HS-27A (cell line): ENCODE results near the gene FBXL3.

Source experiments
- DNase-seq: peaks from one replicate; pipeline ENCODE4 v3.0.0-alpha.2; 2012; ENCODE audit warnings: low read depth, missing footprints

The FBXL3 gene, protein sequence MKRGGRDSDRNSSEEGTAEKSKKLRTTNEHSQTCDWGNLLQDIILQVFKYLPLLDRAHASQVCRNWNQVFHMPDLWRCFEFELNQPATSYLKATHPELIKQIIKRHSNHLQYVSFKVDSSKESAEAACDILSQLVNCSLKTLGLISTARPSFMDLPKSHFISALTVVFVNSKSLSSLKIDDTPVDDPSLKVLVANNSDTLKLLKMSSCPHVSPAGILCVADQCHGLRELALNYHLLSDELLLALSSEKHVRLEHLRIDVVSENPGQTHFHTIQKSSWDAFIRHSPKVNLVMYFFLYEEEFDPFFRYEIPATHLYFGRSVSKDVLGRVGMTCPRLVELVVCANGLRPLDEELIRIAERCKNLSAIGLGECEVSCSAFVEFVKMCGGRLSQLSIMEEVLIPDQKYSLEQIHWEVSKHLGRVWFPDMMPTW

DNA sequence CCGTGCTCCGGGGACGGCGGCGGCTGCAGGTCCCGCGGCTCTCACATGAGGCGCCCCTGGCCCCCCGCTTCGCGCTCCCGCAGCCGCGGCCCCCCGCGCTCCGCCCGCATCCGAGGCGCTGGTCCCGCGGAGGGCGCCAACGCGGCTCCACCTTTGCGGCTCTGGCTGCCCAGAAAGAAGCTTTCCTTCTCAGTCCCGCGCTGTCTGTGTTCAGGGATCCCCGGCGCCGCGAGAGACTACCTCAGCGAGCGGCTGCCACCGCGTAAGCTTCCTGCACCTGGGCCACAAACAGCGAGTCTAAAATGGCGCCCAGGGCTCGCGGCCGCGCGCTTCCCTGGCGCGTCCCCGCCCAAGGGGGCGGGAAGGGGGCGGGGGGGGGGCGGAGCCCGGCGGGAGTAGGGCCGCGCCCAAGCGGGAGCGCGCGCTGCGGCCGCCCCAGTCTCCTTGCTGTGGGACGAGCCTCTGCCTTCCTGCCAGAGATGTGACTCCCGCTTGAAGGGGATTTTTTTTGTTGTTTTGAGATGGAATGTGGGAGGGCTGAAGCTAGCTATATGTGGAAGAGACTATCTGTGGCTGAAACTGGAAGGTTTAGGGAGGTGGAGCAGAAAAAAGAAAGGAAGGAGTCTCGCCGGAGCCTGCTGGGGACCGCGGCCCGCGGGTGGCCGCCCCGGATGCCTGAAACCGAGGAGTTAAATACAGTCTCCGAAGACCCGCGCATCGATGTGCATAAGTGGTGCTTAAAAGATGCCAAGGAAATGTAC, at the start of gene FBXL3:
Gene FBXL3 (minus strand): TSS at position 299 of the 761 bp plus-strand sequence. CDS start 5,299 bp downstream, outside the sequence.
- DNase-seq, result peak; percentile 62

DNA sequence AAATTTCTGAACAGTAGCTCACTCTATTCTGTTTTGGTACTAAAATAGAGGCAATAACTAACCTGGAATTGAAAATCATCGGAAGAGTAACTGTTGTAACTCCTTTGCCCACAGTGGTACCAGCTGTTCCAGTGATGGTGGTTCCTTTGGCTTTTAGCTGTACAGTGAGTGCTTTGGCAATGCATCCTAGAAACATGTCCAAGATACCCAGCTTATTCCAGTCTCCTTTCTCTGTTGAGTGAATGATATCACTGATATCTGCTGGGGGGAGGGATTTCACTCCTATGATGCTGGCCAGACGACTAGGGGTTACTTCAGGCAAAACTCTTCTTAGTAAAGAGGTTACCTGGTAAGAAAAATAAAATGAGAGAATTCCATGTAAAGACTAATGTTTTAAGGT, 40.6 kb upstream of the FBXL3 start:
- DNase-seq, result no peak

DNA sequence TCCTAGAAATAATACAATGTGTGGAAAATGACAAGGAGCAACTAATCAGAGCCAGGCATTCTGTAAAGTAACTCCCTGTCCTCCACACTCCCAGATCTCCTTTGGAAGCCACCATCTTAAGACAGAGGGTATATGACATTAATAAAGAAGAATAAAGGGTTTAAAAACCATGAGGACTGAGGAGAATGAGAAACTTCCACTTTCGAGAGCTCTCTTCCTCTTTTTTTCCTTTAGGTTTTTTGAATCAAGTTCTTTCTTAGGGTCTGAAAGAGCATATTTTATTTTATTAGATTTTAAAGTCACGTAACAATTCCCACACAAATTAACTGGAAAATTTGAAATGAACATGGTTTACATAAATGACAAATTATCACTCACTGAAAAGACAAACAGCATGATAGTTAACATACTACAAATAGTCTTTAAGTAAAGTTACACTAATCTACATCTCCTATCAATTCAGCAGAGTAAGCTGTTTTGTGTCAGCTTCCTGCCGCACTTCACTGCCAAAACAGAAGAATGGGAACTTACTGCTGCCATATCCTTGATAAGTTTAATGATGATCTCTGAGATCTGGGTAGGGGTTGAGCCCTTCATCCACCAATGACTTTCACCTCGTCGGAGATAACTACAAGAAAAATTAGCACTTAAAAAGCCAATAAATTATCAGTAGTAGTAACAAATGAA, 38.6 kb upstream of the FBXL3 start:
- no peak for DNase-seq

DNA sequence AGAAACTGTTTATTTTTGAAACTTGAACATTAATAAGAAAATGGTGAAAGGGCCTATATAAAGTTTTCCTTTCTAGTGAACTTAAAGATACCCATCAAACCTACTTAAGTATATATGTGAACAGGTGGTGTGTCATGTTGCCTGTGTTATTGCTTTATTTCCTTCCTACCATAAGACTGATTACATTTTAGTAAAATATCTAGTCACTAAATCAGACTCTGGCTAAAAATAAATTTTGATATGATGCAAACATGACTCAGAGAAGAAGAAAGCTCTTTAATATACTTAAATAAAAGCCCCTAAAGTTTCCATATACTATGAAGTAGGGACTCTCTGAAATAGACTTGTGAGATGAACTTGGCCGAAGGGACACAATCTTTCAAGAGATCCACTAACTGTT, 35.1 kb upstream of the FBXL3 start:
- no peak for DNase-seq

DNA sequence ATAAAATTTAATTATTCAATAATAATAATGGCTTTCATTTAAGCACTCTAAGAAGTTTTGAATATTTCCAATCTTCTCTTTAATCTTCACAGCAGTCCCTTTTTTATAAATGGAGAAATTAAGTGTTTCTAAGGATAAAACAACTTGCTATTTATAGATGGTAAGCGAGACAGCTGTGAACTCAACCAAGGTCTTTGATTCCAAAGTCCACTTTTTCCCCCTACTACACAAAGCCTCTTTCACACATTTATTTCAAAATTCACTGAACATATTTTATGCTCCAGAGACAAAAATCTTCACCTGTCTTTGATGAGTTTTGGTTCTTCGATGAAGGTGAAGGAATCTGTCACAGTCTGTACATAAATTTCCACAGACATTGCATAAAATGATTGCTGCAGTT, 34.4 kb upstream of the FBXL3 start:
- no peak for DNase-seq

DNA sequence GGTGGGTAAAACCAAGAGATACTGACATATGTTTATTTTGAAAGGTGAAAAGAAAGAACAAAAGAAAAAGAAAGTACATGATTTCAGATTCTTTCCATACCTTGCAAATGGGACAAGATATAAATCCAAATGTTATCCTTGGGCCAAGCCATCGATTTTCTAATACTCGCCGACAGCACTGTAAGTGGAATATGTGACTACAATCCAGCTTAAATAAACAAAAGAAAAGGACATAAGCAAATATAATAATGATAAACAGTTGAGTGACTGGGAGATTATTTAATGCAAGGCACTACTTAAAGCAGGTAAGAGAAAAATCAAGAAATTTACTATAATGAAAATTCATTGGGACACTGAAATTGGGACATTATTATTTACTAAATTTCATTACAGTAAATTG, 29.9 kb upstream of the FBXL3 start:
- no peak for DNase-seq

DNA sequence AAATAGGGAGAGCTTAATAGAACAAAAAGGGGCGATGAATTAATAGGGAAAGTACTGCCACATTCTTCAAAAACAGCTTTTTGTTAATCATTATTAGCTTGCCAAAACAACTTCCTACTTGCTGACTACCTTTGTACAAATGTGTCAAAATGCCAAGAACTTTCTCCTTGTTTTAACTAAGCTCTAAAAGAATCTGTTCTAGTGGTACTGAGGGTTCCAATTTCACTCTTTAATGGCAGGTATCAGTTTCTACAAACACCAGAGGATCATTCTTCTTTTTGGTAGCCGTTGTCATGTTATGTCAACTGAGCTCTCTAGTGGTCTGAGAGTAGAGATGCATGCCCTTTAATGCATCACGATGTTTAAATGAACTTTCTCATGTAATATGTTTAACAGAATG, 29.4 kb upstream of the FBXL3 start:
- no peak for DNase-seq

DNA sequence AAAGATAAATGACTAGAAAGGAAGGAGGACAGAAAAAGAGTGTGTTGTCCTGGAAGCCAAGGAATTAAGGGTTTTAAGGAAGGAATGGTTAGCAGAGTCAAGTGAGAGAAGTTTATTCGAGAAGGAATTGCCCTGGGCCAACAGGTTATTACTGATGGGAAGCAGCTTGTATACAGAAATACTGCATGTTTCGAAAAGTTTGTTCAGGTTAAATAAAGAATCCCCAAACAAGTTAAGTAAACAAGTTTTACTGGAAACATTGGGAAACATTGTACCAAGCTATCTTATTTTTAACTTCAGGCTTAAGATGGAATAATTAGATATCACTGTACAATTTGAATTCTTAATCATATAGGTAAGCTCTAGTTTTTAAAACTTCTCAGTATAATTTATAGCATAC, 28.2 kb upstream of the FBXL3 start:
- no peak for DNase-seq

DNA sequence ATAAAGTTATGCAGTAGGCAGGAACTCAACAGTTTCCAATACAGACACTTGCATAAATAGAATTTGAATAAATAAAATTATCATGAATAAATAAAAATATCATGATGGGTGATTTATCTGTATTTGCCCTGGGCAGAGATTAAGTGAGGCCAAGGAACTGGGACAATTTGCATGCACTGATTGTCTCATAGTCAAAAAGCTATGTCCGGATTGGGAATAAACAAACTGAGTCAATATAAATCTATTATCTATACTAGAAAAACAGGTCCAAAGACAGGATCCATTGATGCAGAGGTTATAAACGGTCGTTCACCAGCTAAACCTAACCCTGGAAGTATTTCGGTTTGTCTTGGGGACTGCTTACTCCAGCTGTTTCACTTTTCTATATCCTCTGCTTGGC, 26.2 kb upstream of the FBXL3 start:
- DNase-seq, result no peak

DNA sequence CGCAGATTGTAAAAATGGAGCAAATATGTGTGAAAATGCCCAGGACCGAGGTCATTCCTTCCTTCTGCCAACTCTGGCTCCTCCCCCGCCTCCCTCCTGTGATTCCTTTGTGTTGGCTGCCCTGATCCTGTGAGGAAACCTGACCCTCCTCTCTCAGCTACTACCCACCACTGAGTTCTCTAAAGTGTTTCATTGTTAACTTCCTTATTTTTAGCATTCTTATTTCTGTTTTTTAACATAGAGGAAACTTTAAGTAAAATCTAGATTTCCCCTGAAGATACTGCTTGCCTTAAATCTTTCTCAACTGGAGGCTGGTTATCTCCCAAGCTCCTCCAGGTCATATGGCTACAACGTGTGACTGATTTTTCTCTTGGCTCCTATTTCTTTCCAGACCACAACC, 21.7 kb upstream of the FBXL3 start:
- no peak for DNase-seq

DNA sequence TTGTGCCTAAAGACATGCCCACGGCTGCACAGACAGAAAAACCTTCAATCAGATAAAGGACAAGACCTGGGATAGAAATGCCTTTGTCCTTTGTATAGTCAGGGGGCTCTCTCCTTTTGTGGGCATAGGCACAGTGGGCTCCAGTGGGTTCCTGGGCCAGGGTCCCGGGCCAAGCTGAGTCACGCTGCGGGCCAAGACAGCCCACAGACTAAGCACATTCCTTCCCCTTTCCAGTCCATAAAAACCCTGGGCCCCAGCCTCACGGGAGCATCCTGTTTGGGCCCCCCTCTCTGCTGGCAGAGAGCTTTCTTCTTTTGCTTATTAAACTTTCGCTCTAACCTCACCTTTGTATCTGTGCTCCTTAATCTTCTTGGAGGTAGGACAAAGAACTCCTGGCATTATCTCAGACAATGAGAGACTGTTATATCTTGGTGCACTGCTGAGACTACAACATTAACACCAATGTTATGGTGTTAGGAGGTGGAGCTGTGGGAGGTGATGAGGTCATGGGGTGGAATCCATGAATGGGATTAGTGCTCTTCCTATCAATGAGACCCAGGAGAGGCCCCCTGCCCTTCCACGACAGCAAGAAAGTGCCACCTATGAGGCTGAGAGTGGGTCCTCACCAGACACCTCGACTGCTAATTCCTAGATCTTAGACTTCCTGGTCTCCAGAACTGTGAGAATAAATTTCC, 20.8 kb upstream of the FBXL3 start:
- DNase-seq, result no peak

DNA sequence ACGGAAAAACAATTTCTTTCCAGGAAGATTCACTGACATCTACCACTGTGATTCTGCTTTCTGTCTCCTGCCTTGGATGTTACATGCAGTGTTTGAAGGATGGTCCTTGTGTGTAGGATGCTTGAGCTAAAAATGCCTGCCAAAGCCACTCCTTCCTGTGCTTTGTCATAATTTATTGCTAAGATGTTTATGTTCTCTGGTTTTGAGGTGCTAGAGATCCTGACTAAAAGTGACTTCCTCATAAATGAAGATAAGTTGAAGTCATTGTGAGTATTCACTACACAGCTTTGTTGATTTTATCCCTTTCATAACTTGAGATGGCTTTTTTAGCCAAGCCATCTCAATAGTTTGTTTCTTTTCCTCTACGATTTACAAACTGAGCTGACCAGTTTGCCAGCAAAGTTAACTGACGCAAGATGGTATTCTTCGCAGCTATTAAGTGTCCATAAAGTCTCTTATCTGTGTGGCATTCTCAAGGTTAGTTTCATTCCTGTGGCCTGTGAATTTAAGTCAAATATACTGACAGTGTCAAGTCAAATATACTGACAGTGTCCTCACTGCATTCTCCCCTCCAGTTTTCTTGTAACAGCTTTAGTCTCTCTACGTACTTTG, 15.7 kb upstream of the FBXL3 start:
- no peak for DNase-seq

DNA sequence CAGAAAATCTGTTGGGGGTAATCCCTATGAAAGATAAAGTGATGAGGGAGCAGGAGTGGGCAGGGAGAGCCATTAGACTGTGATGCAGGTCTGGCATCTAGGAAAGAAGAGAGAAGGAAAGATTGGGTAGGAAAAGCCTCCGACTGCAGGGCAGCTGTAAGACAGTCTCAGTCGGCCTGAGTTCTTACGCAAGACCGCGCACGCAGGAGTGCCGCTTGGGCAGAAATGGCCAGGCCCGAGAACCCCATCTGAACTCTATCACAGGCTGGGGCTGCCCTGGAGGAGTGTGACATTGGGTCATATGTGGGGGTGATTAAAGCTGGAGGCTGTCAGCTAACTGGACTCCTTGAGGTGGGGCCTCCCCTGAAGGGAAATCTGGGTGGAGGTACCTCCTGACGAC, 13.9 kb upstream of the FBXL3 start:
- DNase-seq, result no peak

DNA sequence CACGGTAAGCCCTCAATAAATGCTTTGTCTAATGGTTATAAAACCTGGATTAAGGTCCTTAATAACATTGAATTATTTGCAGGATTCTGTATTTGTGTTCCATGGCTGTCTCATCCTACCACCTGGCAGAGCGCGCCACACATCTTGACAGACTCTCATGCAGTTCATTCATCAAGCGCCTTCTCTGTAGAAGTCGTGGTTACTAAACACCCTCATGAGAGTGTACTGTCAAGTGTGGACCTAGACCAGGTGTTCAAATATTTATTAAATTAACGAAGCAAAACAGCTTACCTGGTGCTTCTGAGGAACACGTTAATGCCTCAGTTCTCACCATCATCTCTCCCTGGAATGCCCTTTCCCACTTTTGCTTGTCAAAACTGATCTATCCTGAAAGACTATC, 13.1 kb upstream of the FBXL3 start:
- DNase-seq, result no peak

DNA sequence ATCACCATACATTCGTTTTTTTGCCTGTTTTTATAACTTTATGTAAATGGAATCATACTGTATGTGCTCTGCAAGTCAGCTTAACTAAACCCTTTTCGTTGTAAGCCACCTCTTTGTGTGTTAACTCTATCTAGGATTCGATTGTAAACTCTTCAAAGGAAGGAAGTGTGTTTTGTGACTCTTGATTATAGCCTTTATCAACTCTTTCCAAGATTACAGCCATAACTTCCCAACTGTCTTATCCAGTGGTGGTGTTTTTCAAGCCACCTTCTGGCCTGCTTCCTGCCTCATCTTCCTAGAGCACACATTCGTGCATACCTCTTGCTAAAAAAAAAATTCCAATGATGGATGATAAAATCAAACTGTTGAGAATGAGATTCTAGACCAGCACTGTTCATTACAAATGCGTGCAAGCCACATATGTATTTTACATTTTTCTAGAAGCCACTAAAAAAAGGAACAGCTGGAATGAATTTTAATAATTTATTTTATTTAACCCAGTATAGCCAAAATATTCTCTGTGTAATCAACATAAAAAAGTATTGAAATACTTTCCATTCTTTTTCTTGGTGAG, 12.0 kb upstream of the FBXL3 start:
- no peak for DNase-seq

DNA sequence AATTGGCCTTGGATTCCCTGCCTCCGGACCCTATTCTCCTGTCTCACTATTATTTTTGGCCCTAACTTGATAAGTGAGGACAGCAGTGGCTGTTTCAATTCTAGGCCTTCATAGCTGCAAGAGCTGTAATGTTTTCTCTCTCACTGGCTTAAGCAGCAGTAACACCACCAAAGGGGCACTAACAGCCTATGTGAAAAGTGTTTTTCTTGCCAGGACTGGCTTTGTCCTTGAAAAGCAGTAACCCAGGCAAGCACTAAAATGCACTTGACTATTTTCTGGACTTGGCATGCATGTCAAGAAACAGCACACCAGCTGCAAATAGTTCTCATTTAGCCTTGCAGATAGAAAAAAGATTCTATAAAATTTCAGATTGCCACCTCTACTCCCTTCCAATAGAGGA, 9.3 kb upstream of the FBXL3 start:
- no peak for DNase-seq

DNA sequence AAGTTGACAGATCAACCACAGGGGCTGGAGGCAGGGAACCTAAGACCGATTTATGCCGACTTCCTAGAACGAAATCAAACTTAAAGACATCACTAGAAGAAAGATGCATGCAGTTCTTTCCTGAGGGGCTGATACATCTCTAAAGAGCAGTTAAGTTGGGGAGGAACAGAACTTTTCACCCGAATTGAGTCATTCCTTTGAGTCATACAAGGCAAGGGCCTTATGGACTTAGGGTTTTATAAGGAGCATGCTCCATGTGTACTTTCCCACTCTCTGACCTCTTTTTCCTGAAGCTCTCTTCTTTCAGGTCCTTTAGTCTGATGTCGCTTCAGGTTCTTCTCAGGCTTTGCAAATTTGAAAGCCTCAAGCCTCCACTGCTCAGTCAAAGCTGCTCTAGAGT, 7.9 kb upstream of the FBXL3 start:
- no peak for DNase-seq

DNA sequence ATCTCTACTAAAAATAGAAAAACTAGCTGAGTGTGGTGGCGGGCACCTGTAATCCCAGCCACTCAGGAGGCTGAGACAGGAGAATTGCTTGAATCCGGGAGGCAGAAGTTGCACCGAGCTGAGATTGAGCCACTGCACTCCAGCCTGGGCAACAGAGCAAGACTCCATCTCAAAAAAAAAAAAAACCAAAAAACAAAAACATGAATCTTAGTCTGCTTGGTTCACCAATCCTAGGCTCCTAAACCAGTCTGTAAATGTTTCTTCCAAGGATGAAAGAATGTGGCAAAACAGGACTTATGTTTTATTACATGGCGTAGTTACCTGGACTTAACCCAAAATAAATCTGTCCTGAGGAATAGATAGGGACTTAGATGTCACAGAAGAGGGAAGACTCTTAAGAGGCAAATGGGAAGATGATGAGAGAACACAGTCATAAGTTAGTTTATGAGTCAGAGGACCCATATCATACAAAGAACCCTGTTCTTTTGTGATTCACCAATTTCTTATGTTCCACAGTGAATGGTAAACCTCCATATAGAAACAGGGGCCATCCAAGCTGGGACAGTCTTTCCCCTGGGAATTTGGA, 6.9 kb upstream of the FBXL3 start:
- DNase-seq, result no peak

DNA sequence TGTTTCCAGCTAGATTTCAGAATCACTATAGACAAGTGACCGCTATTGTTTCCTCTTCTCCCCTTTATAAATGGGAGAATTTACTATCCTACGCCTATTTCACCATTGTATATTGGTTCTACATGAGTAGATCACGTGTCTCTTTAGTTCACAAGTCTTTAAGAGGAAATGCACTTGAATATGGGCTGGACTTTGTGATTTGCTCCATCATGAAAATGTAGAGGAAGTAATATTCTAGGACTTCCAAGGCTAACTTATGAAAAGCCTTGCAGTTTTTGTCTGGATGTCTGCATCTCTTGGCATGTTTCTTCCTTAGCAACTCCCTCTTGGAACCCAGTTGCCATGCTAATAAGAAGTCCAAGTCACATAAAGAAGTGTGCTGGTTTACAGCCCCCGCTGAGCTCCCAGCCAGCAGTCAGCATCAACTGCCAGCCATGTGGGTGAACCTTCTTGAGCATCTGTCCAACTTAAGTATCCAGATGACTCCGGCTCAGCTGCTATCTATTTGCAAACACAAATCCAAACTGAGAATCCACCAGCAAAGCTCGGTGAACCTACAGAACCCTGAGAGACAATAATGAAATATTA, 4.8 kb upstream of the FBXL3 start:
- DNase-seq, result no peak

DNA sequence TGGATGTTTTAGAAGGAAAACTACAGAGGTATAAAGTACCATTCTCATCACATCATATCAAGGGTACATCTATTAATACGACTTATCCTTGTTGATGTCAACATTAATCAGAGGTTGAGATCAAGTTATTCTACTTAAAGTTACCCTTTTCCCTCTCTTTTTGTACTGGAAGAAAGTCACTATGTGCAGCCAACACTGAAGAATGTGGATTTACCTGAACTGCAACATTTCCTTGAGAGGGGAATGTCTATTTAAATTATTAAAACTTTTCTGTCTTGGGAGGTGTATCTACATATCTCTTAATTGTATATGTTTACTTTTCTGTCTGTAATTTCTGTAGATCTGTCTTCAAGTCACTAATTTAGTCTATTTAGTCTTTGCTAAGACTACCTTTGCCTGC, 2.5 kb upstream of the FBXL3 start:
- no peak for DNase-seq

DNA sequence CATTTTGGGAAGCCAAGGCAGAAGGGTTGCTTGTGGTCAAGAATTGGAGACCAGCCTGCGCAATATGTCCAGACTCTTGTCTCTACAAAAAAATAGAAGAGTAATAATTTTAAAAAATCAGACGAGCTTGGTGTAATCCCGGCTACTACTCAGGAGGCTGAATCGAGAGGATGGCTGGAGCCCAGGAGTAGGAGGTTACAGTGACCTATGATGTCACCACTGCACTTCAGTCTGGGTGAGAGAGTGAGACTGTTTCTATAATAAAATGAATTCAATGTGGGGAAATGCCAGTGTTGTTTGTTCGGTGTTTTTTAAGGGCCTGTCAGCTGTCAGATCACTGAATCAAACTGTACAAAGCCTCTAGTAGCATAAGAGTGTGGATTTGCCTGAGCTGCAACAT, 1.2 kb upstream of the FBXL3 start:
- DNase-seq, result no peak
